Liver (tissue), 3 donors: ENCODE results near the gene SCNN1A.

Experiments
- CTCF ChIP-seq: fragments of 150-350 bp; IDR thresholded peaks from 2 replicates; pipeline ENCODE4 v1.5.1; 2017; ENCODE audit warnings: improper control_type of control experiment, low read depth, low read length; ENCODE audit not compliant: missing input control
- GABPA ChIP-seq, 2 donors: IDR thresholded peaks in 1 of 2; conservative IDR thresholded peaks in 1 of 2; 2 replicates each; pipeline ENCODE4 v1.6.1; 2016; ENCODE audit warnings: antibody characterized with exemption in 2 of 2, mild to moderate bottlenecking in 1 of 2, moderate library complexity in 1 of 2
- RAD21 ChIP-seq, 2 donors: IDR thresholded peaks; 2 replicates each; pipeline ENCODE4 v1.6.1; 2016; ENCODE audit warnings: antibody characterized with exemption in 2 of 2, mild to moderate bottlenecking in 2 of 2
- REST ChIP-seq: IDR thresholded peaks from 2 replicates; pipeline ENCODE4 v1.6.1; 2016; ENCODE audit warnings: antibody characterized with exemption, mild to moderate bottlenecking
- TAF1 ChIP-seq: conservative IDR thresholded peaks from 2 replicates; pipeline ENCODE4 v1.6.1; 2016; ENCODE audit warnings: antibody characterized with exemption, mild to moderate bottlenecking
- YY1 ChIP-seq: IDR thresholded peaks from 2 replicates; pipeline ENCODE4 v1.6.1; 2016; ENCODE audit warnings: antibody characterized with exemption, mild to moderate bottlenecking
- TF ChIP-seq, protein P1 (sequence below): IDR thresholded peaks from 2 replicates; pipeline ENCODE4 v1.6.1; 2016; ENCODE audit warnings: antibody characterized with exemption
- TF ChIP-seq, protein P2 (sequence below): IDR thresholded peaks from 2 replicates; pipeline ENCODE4 v1.6.1; 2016; ENCODE audit warnings: antibody characterized with exemption
- donor health status: healthy.
- donor health status: healthy.

DNA sequence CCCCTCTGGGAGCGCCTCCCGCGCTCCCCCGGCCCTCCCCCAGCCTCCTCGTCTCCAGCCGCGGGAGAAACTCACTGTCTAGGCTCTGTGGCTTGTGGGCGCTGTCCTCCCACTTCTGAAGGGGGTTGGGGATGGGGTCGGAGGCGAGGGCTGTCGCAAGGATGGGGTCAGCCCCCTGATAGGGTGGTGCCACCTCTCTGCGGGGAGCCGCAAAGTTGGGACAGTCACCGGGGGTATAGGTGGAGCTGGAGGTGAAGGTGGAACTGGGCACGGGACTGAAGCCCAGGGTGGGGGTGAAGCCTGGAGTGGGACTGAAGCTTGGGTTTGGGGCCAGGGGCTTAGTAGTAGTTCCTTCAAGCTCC is 45.7 kb downstream of the SCNN1A start:
- TF ChIP-seq TAF1: no peak
- TF ChIP-seq CTCF: no peak
- TF ChIP-seq, protein P1, sequence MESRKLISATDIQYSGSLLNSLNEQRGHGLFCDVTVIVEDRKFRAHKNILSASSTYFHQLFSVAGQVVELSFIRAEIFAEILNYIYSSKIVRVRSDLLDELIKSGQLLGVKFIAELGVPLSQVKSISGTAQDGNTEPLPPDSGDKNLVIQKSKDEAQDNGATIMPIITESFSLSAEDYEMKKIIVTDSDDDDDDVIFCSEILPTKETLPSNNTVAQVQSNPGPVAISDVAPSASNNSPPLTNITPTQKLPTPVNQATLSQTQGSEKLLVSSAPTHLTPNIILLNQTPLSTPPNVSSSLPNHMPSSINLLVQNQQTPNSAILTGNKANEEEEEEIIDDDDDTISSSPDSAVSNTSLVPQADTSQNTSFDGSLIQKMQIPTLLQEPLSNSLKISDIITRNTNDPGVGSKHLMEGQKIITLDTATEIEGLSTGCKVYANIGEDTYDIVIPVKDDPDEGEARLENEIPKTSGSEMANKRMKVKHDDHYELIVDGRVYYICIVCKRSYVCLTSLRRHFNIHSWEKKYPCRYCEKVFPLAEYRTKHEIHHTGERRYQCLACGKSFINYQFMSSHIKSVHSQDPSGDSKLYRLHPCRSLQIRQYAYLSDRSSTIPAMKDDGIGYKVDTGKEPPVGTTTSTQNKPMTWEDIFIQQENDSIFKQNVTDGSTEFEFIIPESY: no peak
- TF ChIP-seq YY1: no peak
- TF ChIP-seq GABPA (IDR thresholded peaks at IDR 0.05 in 1 of 2, conservative IDR thresholded peaks at IDR 0.05 in 1 of 2): no peak
- TF ChIP-seq, protein P2, sequence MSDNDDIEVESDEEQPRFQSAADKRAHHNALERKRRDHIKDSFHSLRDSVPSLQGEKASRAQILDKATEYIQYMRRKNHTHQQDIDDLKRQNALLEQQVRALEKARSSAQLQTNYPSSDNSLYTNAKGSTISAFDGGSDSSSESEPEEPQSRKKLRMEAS: no peak
- TF ChIP-seq REST: no peak
- TF ChIP-seq RAD21 (IDR thresholded peaks at IDR 0.05): no peak
